ENCODE data around the gene TRIM65. TPM values are rescaled to one million over a fixed set of nuclear protein-coding genes. Genes with fewer than 3 reads are reported as not detected.

TRIM65 gene
- total and polyA plus RNA-seq, 2 of the 13 experiments (the other 11 are each of a cell fraction or from before 2014, with no cell fraction given), result 10.3 to 22.4 TPM

DNA sequence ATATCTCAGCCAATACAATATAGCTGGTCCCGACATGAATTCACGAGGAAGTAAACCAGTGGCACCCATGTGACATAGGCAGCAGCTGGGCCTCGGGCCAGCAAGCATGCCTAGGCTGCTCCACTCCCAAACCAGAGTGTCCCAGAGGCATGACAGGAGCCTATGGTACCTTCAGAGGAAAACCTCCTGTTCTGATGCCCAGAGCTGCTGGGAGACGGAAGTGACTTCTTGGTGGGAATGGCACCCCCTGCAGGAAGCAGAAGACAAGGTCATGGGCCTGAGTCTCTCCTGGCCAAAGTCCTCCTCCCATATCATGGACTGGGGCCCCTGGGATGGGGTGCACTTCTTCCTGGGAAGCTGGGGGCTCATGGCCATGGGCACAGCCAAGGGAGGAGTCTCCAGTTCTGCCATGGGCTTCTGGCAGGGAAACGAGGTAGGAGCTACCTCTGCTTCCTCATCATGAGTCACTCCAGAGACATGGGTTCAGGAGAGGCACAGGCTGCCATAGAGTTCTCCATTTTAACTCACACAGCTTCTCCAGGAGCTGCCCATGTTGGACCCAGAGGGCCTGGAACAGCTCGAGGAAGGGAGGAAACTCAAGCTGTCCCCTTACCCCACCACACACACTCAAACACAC is 30.7 kb upstream of the TRIM65 start (continued):
- TF ChIP-seq ZMYM4 (CRISPR knock-in tag; IDR thresholded peaks at IDR 0.05) (0 out of 2 replicates have a peak, but pooled peaks have one; percentile 38), MYNN (CRISPR knock-in tag; IDR thresholded peaks at IDR 0.05; ENCODE audit: low read depth) (no peak), ZFP41 (CRISPR knock-in tag; IDR thresholded peaks at IDR 0.05; ENCODE audit: borderline replicate concordance) (no peak), ELF1 (CRISPR knock-in tag; IDR thresholded peaks at IDR 0.05) (peak; percentile 34; the same call in 1 of the 2 replicates), ZNF335 (CRISPR knock-in tag; IDR thresholded peaks at IDR 0.05) (0 out of 2 replicates have a peak, but pooled peaks have one; percentile 28), ZFYVE20 (CRISPR knock-in tag; IDR thresholded peaks at IDR 0.05; ENCODE audit: borderline replicate concordance, low read depth) (no peak), ZNF746 (CRISPR knock-in tag; IDR thresholded peaks at IDR 0.05) (no peak), NAIF1 (CRISPR knock-in tag; IDR thresholded peaks at IDR 0.05; ENCODE audit: borderline replicate concordance) (no peak), ZNF616 (CRISPR knock-in tag; IDR thresholded peaks at IDR 0.05; ENCODE audit: low read depth) (no peak), ZNF564 (CRISPR knock-in tag; IDR thresholded peaks at IDR 0.05) (no peak), ZNF761 (CRISPR knock-in tag; conservative IDR thresholded peaks at IDR 0.05) (no peak), ZFP62 (CRISPR knock-in tag; IDR thresholded peaks at IDR 0.05) (no peak), FOXC1 (CRISPR knock-in tag; IDR thresholded peaks at IDR 0.05; ENCODE audit: borderline replicate concordance) (no peak)
- TF ChIP-seq, protein P1, sequence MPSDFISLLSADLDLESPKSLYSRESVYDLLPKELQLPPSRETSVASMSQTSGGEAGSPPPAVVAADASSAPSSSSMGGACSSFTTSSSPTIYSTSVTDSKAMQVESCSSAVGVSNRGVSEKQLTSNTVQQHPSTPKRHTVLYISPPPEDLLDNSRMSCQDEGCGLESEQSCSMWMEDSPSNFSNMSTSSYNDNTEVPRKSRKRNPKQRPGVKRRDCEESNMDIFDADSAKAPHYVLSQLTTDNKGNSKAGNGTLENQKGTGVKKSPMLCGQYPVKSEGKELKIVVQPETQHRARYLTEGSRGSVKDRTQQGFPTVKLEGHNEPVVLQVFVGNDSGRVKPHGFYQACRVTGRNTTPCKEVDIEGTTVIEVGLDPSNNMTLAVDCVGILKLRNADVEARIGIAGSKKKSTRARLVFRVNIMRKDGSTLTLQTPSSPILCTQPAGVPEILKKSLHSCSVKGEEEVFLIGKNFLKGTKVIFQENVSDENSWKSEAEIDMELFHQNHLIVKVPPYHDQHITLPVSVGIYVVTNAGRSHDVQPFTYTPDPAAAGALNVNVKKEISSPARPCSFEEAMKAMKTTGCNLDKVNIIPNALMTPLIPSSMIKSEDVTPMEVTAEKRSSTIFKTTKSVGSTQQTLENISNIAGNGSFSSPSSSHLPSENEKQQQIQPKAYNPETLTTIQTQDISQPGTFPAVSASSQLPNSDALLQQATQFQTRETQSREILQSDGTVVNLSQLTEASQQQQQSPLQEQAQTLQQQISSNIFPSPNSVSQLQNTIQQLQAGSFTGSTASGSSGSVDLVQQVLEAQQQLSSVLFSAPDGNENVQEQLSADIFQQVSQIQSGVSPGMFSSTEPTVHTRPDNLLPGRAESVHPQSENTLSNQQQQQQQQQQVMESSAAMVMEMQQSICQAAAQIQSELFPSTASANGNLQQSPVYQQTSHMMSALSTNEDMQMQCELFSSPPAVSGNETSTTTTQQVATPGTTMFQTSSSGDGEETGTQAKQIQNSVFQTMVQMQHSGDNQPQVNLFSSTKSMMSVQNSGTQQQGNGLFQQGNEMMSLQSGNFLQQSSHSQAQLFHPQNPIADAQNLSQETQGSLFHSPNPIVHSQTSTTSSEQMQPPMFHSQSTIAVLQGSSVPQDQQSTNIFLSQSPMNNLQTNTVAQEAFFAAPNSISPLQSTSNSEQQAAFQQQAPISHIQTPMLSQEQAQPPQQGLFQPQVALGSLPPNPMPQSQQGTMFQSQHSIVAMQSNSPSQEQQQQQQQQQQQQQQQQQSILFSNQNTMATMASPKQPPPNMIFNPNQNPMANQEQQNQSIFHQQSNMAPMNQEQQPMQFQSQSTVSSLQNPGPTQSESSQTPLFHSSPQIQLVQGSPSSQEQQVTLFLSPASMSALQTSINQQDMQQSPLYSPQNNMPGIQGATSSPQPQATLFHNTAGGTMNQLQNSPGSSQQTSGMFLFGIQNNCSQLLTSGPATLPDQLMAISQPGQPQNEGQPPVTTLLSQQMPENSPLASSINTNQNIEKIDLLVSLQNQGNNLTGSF (CRISPR knock-in tag; IDR thresholded peaks at IDR 0.05), result no peak
- TF ChIP-seq, protein P2, sequence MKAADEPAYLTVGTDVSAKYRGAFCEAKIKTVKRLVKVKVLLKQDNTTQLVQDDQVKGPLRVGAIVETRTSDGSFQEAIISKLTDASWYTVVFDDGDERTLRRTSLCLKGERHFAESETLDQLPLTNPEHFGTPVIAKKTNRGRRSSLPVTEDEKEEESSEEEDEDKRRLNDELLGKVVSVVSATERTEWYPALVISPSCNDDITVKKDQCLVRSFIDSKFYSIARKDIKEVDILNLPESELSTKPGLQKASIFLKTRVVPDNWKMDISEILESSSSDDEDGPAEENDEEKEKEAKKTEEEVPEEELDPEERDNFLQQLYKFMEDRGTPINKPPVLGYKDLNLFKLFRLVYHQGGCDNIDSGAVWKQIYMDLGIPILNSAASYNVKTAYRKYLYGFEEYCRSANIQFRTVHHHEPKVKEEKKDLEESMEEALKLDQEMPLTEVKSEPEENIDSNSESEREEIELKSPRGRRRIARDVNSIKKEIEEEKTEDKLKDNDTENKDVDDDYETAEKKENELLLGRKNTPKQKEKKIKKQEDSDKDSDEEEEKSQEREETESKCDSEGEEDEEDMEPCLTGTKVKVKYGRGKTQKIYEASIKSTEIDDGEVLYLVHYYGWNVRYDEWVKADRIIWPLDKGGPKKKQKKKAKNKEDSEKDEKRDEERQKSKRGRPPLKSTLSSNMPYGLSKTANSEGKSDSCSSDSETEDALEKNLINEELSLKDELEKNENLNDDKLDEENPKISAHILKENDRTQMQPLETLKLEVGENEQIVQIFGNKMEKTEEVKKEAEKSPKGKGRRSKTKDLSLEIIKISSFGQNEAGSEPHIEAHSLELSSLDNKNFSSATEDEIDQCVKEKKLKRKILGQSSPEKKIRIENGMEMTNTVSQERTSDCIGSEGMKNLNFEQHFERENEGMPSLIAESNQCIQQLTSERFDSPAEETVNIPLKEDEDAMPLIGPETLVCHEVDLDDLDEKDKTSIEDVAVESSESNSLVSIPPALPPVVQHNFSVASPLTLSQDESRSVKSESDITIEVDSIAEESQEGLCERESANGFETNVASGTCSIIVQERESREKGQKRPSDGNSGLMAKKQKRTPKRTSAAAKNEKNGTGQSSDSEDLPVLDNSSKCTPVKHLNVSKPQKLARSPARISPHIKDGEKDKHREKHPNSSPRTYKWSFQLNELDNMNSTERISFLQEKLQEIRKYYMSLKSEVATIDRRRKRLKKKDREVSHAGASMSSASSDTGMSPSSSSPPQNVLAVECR (CRISPR knock-in tag; IDR thresholded peaks at IDR 0.05; ENCODE audit: borderline replicate concordance), result peak; percentile 48; the same call in 1 of the 2 replicates
- TF ChIP-seq, protein P3, sequence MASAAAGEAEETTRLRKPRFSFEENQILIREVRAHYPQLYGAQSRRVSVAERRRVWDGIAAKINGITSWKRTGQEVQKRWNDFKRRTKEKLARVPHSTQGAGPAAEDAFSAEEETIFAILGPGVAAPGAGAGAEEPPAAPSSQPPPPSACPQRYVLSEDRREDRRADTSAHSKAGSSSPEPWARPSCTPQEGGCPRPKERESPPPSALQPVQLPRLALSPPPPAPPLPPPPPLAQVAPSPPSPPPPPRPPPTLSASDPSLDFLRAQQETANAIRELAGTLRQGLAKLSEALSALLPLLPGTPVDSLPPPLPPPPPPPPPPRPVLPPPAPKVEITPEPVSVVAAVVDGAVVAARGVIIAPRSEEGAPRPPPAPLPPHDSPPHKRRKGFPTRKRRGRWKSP (CRISPR knock-in tag; IDR thresholded peaks at IDR 0.05), result no peak
- TF ChIP-seq, protein P4, sequence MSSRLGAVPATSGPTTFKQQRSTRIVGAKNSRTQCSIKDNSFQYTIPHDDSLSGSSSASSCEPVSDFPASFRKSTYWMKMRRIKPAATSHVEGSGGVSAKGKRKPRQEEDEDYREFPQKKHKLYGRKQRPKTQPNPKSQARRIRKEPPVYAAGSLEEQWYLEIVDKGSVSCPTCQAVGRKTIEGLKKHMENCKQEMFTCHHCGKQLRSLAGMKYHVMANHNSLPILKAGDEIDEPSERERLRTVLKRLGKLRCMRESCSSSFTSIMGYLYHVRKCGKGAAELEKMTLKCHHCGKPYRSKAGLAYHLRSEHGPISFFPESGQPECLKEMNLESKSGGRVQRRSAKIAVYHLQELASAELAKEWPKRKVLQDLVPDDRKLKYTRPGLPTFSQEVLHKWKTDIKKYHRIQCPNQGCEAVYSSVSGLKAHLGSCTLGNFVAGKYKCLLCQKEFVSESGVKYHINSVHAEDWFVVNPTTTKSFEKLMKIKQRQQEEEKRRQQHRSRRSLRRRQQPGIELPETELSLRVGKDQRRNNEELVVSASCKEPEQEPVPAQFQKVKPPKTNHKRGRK (CRISPR knock-in tag; IDR thresholded peaks at IDR 0.05), result no peak

Data from HepG2 (cell line).